Measurements from ENCODE around the gene EPHA8.

The EPHA8 gene

GRCh38 chr1:22553991-22554522, 9.2 kb upstream of the EPHA8 start:
- TF ChIP-seq, protein P1, sequence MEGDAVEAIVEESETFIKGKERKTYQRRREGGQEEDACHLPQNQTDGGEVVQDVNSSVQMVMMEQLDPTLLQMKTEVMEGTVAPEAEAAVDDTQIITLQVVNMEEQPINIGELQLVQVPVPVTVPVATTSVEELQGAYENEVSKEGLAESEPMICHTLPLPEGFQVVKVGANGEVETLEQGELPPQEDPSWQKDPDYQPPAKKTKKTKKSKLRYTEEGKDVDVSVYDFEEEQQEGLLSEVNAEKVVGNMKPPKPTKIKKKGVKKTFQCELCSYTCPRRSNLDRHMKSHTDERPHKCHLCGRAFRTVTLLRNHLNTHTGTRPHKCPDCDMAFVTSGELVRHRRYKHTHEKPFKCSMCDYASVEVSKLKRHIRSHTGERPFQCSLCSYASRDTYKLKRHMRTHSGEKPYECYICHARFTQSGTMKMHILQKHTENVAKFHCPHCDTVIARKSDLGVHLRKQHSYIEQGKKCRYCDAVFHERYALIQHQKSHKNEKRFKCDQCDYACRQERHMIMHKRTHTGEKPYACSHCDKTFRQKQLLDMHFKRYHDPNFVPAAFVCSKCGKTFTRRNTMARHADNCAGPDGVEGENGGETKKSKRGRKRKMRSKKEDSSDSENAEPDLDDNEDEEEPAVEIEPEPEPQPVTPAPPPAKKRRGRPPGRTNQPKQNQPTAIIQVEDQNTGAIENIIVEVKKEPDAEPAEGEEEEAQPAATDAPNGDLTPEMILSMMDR (conservative IDR thresholded peaks at IDR 0.05), result no peak
- TF ChIP-seq ZFX (IDR thresholded peaks at IDR 0.05), result no peak
- no peak overlapping the region for H3K27ac ChIP-seq

DNA sequence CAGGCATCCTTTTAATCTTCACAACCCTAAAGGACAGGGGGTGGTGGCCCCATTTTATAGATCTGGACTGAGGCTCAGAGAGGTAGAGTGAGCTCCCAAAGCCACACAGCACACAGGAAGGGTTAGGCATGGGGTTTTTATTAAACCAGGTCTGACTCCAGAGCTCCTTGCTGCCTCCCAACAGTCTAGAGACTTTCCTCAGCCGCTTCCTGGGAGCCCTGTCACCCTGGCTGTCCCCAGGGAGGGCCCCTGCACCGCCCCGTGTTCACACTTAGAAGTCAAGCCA, 8.0 kb upstream of the EPHA8 start:
- no peak overlapping the region for H3K27ac ChIP-seq
- TF ChIP-seq ZFX (IDR thresholded peaks at IDR 0.05), result no peak
- TF ChIP-seq, protein P1 (conservative IDR thresholded peaks at IDR 0.05), result no peak

DNA sequence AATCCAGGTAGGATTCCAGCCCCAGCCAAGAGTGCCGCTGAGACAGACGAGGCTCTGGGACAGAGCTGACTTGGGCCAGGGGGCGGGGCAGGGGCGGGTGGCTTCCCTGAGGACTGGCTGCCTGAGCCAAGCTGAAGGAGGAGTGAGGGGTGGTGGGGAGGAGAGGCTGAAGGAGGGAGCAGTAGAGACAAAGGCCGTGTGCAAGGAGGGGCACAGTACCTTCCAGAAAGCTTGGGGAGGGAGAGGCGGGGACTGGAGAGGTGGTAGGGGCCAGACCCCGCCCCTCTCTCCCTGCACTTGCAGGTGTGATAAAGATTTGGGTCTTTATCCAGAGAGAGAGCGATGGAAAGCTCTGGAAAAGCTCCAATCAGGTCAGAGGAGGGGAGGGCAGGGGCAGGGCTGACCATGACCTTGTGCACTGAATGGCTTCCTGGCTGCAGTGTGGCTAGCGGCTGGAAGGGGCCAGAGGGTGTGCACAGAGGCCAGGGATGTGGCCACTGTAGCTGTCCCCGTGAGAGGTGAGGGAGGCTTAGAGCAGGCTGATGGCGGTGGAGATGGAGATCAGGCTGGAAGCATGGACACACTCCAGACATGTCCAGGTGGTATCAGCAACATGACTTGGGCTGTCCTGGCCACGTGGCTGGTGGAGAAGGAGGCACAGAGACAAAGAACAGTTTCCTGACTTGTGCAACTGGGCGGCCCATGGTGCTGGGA, 6.7 kb upstream of the EPHA8 start:
- no peak overlapping the region for H3K27ac ChIP-seq
- TF ChIP-seq, protein P1 (conservative IDR thresholded peaks at IDR 0.05), result no peak
- no peak for TF ChIP-seq ZFX (IDR thresholded peaks at IDR 0.05)

- no peak overlapping the region for H3K27ac ChIP-seq
These were observed 5.8 kb upstream of the EPHA8 start for GRCh38 chr1:22557341-22557950.

DNA sequence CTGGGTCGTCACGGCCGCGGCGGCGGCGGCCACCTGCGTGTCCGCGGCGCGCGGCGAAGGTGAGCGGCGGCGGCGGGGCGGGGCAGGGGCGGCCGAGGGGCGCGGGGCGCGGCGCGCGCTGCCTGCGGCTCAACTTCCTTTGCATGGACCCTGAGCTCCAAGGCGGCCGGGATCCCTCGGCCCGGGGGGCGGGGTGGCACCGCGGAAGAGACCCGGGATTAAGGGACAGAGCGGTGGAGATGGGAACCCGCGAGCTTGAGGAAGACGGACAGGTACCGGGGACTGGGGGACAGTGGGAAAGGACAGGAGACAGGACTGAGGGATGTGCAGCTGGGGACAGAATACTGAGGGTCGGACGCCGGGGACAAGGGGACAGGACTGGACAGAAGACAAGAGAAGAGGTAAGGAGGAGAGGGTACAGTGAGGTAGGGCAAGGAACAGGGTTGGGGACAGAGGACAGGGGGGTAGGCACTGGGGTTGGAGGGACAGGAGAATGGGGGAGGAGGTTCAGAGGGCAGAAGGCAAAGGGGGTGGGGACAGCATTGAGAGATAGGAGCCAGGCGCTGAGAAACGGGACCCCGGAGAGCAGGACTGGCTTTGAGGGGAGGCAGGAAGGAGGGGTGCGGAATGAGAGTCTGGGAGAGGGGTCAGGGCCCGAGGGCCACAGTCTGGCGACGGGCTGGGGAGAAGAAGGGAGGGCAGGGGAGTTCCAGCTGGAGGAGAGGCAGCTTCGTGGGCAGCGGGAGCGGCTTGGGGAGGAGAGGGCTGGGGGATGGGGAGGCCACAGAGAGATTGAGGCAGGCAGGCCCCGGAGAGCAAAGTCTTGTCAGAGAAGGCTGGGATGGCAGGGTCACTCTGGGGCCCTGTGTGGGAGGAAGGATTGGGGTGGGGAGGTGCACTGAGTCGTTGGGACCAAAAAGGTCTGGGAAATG, 648 bp downstream of the EPHA8 start:
- H3K27ac ChIP-seq, result no peak overlapping the region

More at GRCh38 chr1:22557341-22557950, 5.8 kb upstream of the EPHA8 start:
- no peak for TF ChIP-seq ZFX (IDR thresholded peaks at IDR 0.05)
- TF ChIP-seq, protein P1 (conservative IDR thresholded peaks at IDR 0.05), result no peak

GRCh38 chr1:22566161-22566560, 2.9 kb downstream of the EPHA8 start:
- TF ChIP-seq, protein P1 (conservative IDR thresholded peaks at IDR 0.05), result no peak
- no peak for TF ChIP-seq ZFX (IDR thresholded peaks at IDR 0.05)
- H3K27ac ChIP-seq, result no peak overlapping the region

More for the DNA sequence above, 648 bp downstream of the EPHA8 start:
- no peak for TF ChIP-seq ZFX (IDR thresholded peaks at IDR 0.05)
- TF ChIP-seq, protein P1 (conservative IDR thresholded peaks at IDR 0.05), result no peak

Measured in C4-2B (cell line).